ENCODE measurements around the gene RHOD. TPM values are rescaled to one million over a fixed set of nuclear protein-coding genes. Genes with fewer than 3 reads are reported as not detected.
A peak's percentile ranks its signal among the peaks of the same experiment; 100 is the strongest.

RHOD gene
- total RNA-seq, 1 experiment from 2014 or later = 13.1 TPM

- TF ChIP-seq ZNF532 (CRISPR knock-in tag; IDR thresholded peaks at IDR 0.05; ENCODE audit: borderline replicate concordance) (no peak), PREB (CRISPR knock-in tag; IDR thresholded peaks at IDR 0.05; ENCODE audit: borderline replicate concordance) (no peak), IRF2 (CRISPR knock-in tag; IDR thresholded peaks at IDR 0.05; ENCODE audit: borderline replicate concordance, low read depth) (no peak), MYBL2 (CRISPR knock-in tag; IDR thresholded peaks at IDR 0.05) (no peak), FOXP1 (CRISPR knock-in tag; IDR thresholded peaks at IDR 0.05; ENCODE audit: borderline replicate concordance) (0 out of 2 replicates have a peak, but pooled peaks have one; percentile 60), RELA (CRISPR knock-in tag; IDR thresholded peaks at IDR 0.05; ENCODE audit: borderline replicate concordance) (no peak), KAT7 (CRISPR knock-in tag; IDR thresholded peaks at IDR 0.05; ENCODE audit: borderline replicate concordance) (0 out of 2 replicates have a peak, but pooled peaks have one; percentile 33), CBFB (CRISPR knock-in tag; IDR thresholded peaks at IDR 0.05; ENCODE audit: low read depth) (no peak), TEAD1 (CRISPR knock-in tag; IDR thresholded peaks at IDR 0.05) (peak; percentile 80; the same call in 1 of the 2 replicates), JUN (CRISPR knock-in tag; IDR thresholded peaks at IDR 0.05) (no peak)
- TF ChIP-seq, protein P1, sequence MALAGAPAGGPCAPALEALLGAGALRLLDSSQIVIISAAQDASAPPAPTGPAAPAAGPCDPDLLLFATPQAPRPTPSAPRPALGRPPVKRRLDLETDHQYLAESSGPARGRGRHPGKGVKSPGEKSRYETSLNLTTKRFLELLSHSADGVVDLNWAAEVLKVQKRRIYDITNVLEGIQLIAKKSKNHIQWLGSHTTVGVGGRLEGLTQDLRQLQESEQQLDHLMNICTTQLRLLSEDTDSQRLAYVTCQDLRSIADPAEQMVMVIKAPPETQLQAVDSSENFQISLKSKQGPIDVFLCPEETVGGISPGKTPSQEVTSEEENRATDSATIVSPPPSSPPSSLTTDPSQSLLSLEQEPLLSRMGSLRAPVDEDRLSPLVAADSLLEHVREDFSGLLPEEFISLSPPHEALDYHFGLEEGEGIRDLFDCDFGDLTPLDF (CRISPR knock-in tag; IDR thresholded peaks at IDR 0.05) = no peak
- TF ChIP-seq, protein P2, sequence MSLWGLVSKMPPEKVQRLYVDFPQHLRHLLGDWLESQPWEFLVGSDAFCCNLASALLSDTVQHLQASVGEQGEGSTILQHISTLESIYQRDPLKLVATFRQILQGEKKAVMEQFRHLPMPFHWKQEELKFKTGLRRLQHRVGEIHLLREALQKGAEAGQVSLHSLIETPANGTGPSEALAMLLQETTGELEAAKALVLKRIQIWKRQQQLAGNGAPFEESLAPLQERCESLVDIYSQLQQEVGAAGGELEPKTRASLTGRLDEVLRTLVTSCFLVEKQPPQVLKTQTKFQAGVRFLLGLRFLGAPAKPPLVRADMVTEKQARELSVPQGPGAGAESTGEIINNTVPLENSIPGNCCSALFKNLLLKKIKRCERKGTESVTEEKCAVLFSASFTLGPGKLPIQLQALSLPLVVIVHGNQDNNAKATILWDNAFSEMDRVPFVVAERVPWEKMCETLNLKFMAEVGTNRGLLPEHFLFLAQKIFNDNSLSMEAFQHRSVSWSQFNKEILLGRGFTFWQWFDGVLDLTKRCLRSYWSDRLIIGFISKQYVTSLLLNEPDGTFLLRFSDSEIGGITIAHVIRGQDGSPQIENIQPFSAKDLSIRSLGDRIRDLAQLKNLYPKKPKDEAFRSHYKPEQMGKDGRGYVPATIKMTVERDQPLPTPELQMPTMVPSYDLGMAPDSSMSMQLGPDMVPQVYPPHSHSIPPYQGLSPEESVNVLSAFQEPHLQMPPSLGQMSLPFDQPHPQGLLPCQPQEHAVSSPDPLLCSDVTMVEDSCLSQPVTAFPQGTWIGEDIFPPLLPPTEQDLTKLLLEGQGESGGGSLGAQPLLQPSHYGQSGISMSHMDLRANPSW (CRISPR knock-in tag; conservative IDR thresholded peaks at IDR 0.05; ENCODE audit: low read depth) = no peak
- TF ChIP-seq, protein P3, sequence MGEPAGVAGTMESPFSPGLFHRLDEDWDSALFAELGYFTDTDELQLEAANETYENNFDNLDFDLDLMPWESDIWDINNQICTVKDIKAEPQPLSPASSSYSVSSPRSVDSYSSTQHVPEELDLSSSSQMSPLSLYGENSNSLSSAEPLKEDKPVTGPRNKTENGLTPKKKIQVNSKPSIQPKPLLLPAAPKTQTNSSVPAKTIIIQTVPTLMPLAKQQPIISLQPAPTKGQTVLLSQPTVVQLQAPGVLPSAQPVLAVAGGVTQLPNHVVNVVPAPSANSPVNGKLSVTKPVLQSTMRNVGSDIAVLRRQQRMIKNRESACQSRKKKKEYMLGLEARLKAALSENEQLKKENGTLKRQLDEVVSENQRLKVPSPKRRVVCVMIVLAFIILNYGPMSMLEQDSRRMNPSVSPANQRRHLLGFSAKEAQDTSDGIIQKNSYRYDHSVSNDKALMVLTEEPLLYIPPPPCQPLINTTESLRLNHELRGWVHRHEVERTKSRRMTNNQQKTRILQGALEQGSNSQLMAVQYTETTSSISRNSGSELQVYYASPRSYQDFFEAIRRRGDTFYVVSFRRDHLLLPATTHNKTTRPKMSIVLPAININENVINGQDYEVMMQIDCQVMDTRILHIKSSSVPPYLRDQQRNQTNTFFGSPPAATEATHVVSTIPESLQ (CRISPR knock-in tag; IDR thresholded peaks at IDR 0.05) = no peak
Measured at GRCh38 chr11:67056267-67057204, at the start of gene RHOD (continued).

Data from WTC11 (cell line).